ENCODE data around the gene MAT1A.
"Not testable (repeated sequence)": the region's sequence is repeated elsewhere in the genome, so short reads cannot be mapped to it uniquely, and the experiment has no call there.

MAT1A gene

GRCh38 chr10:80264081-80265056 lies 25.1 kb downstream of the MAT1A start:
- FAIRE-seq = no peak

GRCh38 chr10:80261316-80262030 lies 28.0 kb downstream of the MAT1A start:
- FAIRE-seq = no peak

GRCh38 chr10:80260295-80261243 lies 28.9 kb downstream of the MAT1A start:
- FAIRE-seq = no peak

GRCh38 chr10:80259405-80259871 lies 30.0 kb downstream of the MAT1A start:
- no peak for FAIRE-seq

- not testable (repeated sequence) for FAIRE-seq
These were observed 32.7 kb downstream of the MAT1A start for GRCh38 chr10:80256798-80257197.

- FAIRE-seq = not testable (repeated sequence)
These were observed 34.7 kb downstream of the MAT1A start for GRCh38 chr10:80254726-80255125.

- FAIRE-seq = not testable (repeated sequence)
These were observed 35.5 kb downstream of the MAT1A start for GRCh38 chr10:80253963-80254271.

GRCh38 chr10:80253266-80253962 lies 36.0 kb downstream of the MAT1A start:
- FAIRE-seq = no peak

GRCh38 chr10:80252296-80252887 lies 37.1 kb downstream of the MAT1A start:
- no peak for FAIRE-seq

- not testable (repeated sequence) for FAIRE-seq
These were observed 37.7 kb downstream of the MAT1A start for GRCh38 chr10:80251703-80252280.

- not testable (repeated sequence) for FAIRE-seq
These were observed 39.1 kb downstream of the MAT1A start for GRCh38 chr10:80250399-80250798.

GRCh38 chr10:80249906-80250305 lies 39.6 kb downstream of the MAT1A start:
- FAIRE-seq = not testable (repeated sequence)

- not testable (repeated sequence) for FAIRE-seq
These were observed 41.8 kb downstream of the MAT1A start for GRCh38 chr10:80247611-80248010.

- FAIRE-seq = not testable (repeated sequence)
These were observed 45.1 kb downstream of the MAT1A start for GRCh38 chr10:80244371-80244770.

- not testable (repeated sequence) for FAIRE-seq
These were observed 47.1 kb downstream of the MAT1A start for GRCh38 chr10:80242341-80242740.

- FAIRE-seq = not testable (repeated sequence)
These were observed 53.0 kb downstream of the MAT1A start for GRCh38 chr10:80236457-80236856.

- FAIRE-seq = not testable (repeated sequence)
These were observed 54.9 kb downstream of the MAT1A start for GRCh38 chr10:80234331-80235235.

- FAIRE-seq = not testable (repeated sequence)
These were observed 55.6 kb downstream of the MAT1A start for GRCh38 chr10:80233871-80234270.

GRCh38 chr10:80226723-80227122 lies 62.7 kb downstream of the MAT1A start:
- FAIRE-seq = not testable (repeated sequence)

- FAIRE-seq = not testable (repeated sequence)
These were observed 66.4 kb downstream of the MAT1A start for GRCh38 chr10:80223031-80223419.

All from islet of Langerhans (tissue), 1 donor.